GM21717 (cell line): ENCODE data around the gene FABP1.

ENCODE experiments used
- ATAC-seq: cut with Tn5 transposase; IDR thresholded peaks from one replicate; pipeline ENCODE4 v1.9.1; 2021; ENCODE audit warnings: mild to moderate bottlenecking, moderate library complexity; ENCODE audit not compliant: unreplicated experiment

FABP1 gene

GRCh38 chr2:88116669-88117432 is 11.0 kb downstream of the FABP1 start:
- ATAC-seq, result no peak

DNA sequence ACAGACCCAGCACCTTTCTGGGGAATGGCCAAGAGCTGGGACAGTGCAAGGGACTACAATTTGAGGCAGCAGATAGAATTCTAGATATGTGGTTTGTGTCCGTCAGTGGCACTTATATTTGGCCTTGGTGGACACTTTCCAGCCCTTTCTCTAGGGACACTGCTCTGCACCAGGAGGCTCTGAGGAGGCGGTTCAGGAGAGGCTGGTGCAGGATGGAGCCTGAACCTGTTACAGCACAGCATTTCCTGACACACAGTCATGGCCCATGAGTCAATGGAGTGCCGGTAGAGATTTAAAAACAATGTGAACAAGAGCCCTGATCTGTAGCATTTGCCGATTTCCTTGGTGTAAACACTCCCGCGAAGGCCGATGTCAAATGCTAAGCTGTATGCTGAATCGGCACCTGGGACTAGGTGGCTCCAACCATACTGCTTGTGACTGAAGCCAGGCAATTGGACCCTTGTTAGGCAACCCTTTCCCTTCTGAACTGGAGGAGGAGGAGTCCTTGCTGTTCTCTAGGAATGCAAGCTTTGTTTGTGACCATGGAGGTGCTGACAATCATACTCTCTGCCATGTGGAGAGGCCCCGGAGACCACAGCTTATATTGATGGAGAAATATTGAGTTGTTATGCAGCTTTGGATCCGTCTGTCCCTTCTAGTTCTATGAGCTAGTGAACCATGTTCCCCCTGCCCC is 11.9 kb downstream of the FABP1 start:
- ATAC-seq, result no peak

DNA sequence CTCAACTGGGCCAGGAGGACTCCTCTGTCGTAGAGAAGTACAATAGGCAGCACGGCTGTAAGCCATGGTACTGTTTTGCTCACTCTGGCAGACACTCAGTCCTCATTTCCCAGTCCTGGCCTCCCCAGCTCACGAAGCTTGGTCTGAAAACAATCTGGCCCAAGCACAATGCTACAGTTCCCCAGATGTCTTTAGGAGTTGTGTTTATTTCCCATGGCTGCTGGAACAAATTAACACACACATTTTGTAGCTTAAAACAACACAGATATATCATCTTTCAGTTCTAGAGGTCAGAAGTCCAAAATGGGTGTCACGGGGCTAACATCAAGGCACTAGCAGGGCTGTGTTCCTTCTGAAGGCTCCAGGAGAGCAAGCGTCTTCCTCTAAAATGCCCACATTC is 13.0 kb downstream of the FABP1 start:
- ATAC-seq, result no peak

GRCh38 chr2:88113069-88113468 is 14.8 kb downstream of the FABP1 start:
- ATAC-seq, result no peak

GRCh38 chr2:88110830-88111229 is 17.0 kb downstream of the FABP1 start:
- no peak for ATAC-seq

- ATAC-seq, result no peak
Observed at GRCh38 chr2:88108796-88109195, 19.1 kb downstream of the FABP1 start.

DNA sequence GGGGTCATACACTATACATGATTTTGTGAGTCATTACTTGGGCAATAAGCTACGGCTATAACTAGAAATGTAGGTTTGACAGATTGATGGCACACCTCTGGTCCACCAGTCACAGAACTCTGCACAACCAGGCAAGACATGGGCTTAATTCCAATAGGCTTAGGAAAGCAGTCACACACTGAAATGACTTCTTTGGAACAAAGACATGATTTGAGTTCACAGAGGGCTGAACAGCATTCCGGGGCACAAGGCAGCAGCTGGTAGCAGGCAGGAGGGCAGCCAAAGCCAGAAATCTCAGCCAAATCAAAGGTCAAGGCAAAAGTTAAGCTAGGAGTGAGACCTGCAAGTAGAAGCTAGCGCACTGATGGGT is 27.4 kb downstream of the FABP1 start:
- no peak for ATAC-seq

DNA sequence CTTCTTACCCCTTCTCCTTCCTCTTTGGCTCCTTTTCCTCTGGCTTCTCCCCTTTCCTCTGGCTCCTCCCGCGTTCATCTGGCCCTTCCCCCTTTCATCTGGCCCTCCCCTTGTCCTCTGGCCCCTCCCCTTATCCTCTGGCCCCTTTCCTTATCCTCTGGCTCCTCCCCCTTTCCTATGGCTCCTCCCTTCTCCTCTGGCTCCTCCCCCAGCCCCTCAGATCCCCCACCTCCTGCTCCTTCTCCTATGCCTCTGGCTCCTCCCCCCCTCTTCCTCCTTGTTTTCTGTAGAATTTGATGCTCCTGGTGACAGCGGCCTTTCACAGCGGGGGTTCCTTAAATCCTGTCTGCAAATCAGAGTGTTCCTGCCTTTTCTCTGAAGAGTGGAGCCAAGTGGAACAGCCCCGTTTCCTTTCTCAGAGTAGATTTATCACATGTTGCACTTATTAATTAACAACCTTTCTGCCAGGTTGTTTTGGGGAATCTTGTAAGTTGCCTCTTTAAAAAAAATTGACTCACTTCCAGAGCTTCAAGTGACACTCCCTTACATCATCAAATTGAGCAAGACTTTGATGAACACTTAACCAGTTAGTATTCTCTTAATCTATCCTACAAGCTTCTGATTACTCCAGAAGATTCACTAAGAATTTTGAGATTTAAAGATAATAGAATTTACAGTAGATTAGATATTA is 27.9 kb downstream of the FABP1 start:
- no peak for ATAC-seq

DNA sequence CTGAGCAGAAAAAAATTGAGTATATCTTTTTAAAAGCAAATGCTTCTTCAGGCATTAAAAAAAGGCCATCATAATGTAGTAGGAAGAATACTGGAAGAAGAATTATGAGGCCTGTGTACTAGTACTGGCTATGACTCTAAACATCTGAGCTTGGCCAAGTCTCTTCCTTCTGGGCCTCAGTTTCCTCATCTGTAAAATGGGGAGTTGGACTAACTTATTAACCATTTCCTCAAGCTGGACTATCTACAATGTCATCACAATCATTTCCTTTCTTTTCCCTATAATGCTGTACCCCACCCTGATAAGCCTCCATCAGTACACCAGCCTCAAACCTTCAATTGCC is 29.3 kb downstream of the FABP1 start:
- ATAC-seq, result no peak

GRCh38 chr2:88097891-88098557 is 29.8 kb downstream of the FABP1 start:
- ATAC-seq, result no peak

- no peak for ATAC-seq
Observed at GRCh38 chr2:88097192-88097591, 30.7 kb downstream of the FABP1 start.

DNA sequence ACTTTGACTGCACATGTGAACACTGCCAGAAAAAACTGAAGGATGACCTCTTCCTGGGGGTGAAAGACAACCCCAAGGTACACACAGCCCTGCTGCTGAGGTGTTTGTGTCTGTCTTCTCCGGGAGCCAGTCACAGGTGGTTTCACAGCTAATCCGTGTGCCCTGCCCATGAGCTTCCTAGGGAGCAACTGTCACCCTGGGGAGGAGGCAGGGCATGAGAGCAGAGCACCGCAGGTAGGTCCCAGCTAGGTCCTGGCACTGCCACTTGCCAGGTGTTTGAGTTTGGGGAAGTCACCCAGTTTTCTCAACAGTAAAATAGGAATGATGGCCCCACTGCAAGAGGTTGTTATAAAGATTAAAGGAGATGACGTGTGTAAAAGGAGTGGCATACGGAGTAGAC is 31.2 kb downstream of the FABP1 start:
- no peak for ATAC-seq

- ATAC-seq, result no peak
Observed at GRCh38 chr2:88095022-88095421, 32.8 kb downstream of the FABP1 start.

- no peak for ATAC-seq
Observed at GRCh38 chr2:88092773-88093172, 35.1 kb downstream of the FABP1 start.

GRCh38 chr2:88091943-88092342 is 35.9 kb downstream of the FABP1 start:
- ATAC-seq, result no peak

DNA sequence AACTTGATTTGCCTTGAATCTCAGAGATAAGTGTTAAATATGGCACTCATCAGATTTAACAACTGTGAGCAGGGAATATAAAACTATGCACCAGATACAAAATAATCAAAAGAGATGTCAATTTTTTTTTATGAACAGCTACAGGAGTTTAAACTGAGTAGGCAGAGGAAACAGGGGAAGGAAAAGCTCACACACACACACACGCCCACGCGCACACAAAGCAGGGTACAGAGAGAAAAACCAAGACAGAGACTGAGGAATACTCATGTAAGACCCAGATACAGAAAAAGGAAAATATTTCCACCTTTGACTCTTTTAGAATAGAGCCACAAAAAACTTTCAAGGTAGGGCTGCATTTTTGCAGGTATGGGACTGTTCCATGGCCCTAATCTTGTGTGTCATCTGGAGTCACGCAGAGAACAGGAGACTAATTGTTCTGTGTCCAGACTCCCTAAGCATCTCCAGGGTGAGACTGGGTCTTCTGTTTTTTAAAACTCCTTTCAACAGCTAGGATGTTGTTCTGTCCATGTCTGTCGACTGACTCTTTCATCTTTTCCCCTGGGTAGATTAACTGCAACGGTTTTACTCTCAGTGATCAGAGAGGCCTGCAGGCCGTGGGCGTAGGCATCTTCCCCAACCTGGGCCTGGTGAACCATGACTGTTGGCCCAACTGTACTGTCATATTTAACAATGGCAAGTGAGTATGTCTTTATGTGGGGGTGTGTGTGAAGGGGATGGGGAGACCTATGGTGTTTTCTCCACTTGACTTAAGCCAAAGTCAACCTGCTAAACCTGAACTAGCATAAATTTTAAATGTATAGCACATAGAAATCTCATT is 37.2 kb downstream of the FABP1 start:
- no peak for ATAC-seq

DNA sequence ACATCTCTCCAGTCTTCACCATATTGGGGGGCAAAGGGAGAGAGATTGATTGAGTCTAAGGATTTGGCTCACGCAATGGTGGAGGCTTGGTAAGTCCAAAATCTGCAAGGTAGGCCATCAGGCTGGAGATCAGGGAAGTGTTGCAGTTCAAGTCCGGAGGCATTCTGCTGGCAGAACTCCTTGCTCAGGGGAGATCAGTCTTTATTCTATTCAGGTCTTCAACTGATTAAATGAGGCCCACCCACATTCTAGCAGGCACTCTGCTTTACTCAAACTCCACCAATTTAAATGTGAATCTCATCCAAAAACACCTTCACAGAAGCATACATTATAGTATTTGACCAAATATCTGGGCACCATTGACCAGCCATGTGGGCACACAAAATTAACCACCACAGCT is 38.9 kb downstream of the FABP1 start:
- no peak for ATAC-seq

DNA sequence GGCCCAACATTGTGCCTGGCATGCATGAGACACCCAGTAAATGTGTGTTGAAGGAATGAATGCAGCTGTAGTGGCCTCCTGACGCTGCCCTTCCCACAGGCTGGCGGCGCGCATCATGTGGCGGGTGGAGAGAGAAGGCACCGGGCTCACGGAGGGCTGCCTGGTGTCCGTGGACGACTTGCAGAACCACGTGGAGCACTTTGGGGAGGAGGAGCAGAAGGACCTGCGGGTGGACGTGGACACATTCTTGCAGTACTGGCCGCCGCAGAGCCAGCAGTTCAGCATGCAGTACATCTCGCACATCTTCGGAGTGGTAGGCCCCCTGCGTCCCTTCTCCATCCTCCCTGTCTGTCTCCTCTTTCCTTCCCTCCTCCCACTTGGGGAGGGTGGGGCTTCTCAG is 40.1 kb downstream of the FABP1 start:
- ATAC-seq, result no peak

GRCh38 chr2:88087073-88087472 is 40.8 kb downstream of the FABP1 start:
- no peak for ATAC-seq

- no peak for ATAC-seq
Observed at GRCh38 chr2:88086401-88086800, 41.5 kb downstream of the FABP1 start.

GRCh38 chr2:88085602-88086001 is 42.3 kb downstream of the FABP1 start:
- no peak for ATAC-seq
